Measurements from ENCODE around the gene CAMKMT. TPM values are rescaled to one million over a fixed set of nuclear protein-coding genes. Genes with fewer than 3 reads are reported as not detected.

The CAMKMT gene
- total RNA-seq, 2 experiments from 2014 or later: 12.1 to 14.1 TPM

DNA sequence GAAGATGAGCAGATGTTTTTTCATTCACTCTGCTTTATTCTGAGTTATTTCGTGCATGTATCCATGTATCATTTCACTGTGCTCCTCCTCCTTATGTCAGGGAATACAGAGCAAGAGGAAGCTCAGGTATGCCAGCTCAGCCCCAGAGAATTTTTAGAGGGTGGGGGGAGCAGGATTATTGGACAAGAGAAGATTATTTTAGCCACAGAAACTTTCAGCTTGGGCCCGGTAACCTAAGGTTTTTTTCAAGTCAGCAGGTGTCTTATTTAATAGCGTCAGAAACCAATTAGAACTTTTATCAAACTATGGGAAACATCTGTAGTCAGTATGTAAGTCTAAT is 346.9 kb downstream of the CAMKMT start:
- Mint-ChIP-seq H3K27ac (no peak overlapping the region), H3K27me3 (no peaks in the 10 kb centered on the region), H3K9me3 (no peaks in the 10 kb centered on the region), H3K36me3 (ENCODE audit: low read depth) (no peaks in the 10 kb centered on the region), H3K4me3 (no peak overlapping the region), H3K4me1 (ENCODE audit: low read depth) (peaks cover 11% of the 10 kb centered on the region)
- TF ChIP-seq, protein P1, sequence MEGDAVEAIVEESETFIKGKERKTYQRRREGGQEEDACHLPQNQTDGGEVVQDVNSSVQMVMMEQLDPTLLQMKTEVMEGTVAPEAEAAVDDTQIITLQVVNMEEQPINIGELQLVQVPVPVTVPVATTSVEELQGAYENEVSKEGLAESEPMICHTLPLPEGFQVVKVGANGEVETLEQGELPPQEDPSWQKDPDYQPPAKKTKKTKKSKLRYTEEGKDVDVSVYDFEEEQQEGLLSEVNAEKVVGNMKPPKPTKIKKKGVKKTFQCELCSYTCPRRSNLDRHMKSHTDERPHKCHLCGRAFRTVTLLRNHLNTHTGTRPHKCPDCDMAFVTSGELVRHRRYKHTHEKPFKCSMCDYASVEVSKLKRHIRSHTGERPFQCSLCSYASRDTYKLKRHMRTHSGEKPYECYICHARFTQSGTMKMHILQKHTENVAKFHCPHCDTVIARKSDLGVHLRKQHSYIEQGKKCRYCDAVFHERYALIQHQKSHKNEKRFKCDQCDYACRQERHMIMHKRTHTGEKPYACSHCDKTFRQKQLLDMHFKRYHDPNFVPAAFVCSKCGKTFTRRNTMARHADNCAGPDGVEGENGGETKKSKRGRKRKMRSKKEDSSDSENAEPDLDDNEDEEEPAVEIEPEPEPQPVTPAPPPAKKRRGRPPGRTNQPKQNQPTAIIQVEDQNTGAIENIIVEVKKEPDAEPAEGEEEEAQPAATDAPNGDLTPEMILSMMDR (IDR thresholded peaks at IDR 0.05): no peak
- ChIA-PET CTCF (interaction anchor here (1.3 kb wide), 1 partner anchor 229 kb away, joined by 5 read pairs; no protein-coding TSS in a partner anchor), POLR2A (no interaction called here)
- no peak for DNase-seq
- ATAC-seq: no peak
- intact Hi-C loops (cut with micrococcal nuclease): no loop called here

DNA sequence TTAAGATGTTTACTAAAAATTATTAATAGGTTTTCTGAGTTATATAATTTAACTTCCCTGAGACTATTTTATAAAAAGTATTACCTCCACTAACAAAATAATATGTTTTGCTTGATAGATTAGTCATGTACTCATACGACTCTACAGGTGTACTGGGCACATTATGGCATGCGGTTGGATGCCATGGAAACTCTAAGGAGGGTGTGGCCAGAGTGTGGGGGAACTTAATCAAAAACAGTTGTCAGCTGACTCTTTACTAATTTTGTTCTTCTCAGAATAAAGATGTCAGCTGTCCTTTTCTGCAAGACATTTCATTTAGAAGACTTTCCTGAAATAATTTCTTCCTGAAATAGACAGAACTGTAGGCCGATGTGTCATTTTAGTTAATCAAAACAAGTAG is 351.4 kb downstream of the CAMKMT start:
- TF ChIP-seq, protein P1 (IDR thresholded peaks at IDR 0.05): no peak
- H3K4me1 Mint-ChIP-seq (ENCODE audit: low read depth): peaks cover 9% of the 10 kb centered on the region
- ATAC-seq (no peak), DNase-seq (peak; percentile 7)
- H3K27ac Mint-ChIP-seq: no peak overlapping the region
- H3K27me3 Mint-ChIP-seq: no peaks in the 10 kb centered on the region
- no peak overlapping the region for H3K4me3 Mint-ChIP-seq
- ChIA-PET POLR2A (interaction anchor here (0.7 kb wide), 1 partner anchor 851 kb away, joined by 5 read pairs; no protein-coding TSS in a partner anchor), CTCF (no interaction called here)
- H3K9me3 Mint-ChIP-seq: no peaks in the 10 kb centered on the region
- no peaks in the 10 kb centered on the region for H3K36me3 Mint-ChIP-seq (ENCODE audit: low read depth)
- intact Hi-C loops (cut with micrococcal nuclease): no loop called here

DNA sequence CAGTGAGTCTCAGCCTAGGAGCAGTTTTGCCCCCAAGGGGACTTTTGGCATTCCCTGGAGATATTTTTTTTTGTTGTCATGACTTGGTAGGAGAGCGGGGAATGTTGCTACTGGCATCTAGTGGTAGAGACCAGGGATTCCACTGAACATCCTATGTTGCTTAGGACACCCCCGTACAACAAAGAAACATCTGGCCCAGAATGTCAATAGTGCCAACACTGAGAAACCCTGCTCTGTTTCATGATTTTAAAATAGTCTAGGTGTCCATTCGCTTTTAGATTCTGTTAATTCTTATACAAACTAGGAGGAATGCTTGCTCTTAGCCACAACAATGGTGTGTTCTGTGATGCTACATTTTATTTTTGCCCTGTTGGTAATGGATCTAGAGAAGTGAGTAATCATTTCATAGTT is 353.9 kb downstream of the CAMKMT start:
- no peak for DNase-seq
- intact Hi-C loops (cut with micrococcal nuclease): no loop called here
- Mint-ChIP-seq H3K4me3 (no peak overlapping the region), H3K27me3 (no peaks in the 10 kb centered on the region), H3K9me3 (no peaks in the 10 kb centered on the region), H3K4me1 (ENCODE audit: low read depth) (peaks cover 3% of the 10 kb centered on the region), H3K27ac (no peak overlapping the region), H3K36me3 (ENCODE audit: low read depth) (no peaks in the 10 kb centered on the region)
- TF ChIP-seq, protein P1 (IDR thresholded peaks at IDR 0.05): no peak
- ChIA-PET POLR2A (no interaction called here), CTCF (interaction anchor here (1.5 to 1.6 kb wide), 2 partner anchors 236 to 238 kb away, joined by 4 to 10 read pairs; no protein-coding TSS in a partner anchor)
- ATAC-seq: no peak

DNA sequence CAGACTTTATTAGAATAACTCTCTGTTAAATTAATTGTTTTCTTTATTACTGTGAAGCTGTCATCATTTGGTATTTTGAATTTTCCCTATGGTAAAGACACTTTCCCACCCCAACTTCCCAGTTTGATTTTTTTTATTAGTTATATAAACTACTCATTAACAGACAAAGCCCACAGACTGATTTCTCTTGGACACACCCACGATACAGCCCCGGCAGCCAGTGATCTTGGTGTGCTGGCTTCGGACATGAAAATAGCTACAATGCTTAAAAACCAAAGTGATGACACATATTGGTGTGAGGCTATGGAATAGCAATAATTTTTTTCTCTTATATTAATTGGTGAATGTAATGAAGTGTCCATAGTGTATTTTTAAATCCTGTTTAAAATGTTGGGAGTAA is 354.4 kb downstream of the CAMKMT start:
- Mint-ChIP-seq H3K9me3 (no peaks in the 10 kb centered on the region), H3K27me3 (no peaks in the 10 kb centered on the region), H3K4me3 (no peak overlapping the region), H3K27ac (no peak overlapping the region), H3K36me3 (ENCODE audit: low read depth) (no peaks in the 10 kb centered on the region), H3K4me1 (ENCODE audit: low read depth) (peaks cover 3% of the 10 kb centered on the region)
- DNase-seq (no peak), ATAC-seq (no peak)
- ChIA-PET CTCF (interaction anchor here (1.6 kb wide), 1 partner anchor 239 kb away, joined by 4 read pairs; no protein-coding TSS in a partner anchor), POLR2A (no interaction called here)
- intact Hi-C loops (cut with micrococcal nuclease): no loop called here
- TF ChIP-seq, protein P1 (IDR thresholded peaks at IDR 0.05): no peak

DNA sequence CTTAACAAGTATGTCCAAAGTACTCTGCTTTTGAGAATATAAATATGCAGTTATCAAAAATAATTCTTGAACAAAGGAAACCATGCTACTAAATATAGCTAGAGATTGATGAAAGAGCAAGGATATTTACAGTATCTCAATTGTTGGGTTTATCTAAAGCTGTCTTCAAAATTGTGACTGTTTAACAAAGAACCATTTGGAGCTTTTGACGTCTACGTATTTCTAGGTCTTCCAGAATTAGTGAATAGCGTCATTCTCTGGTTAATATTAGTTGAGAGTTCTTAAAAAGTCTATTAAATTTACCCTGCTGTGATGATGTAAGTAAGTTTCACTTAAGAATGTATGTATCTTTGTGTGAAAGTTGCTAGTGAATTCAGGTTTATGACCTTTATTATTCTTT is 356.7 kb downstream of the CAMKMT start:
- TF ChIP-seq, protein P1 (IDR thresholded peaks at IDR 0.05): no peak

More for the DNA sequence above, 356.7 kb downstream of the CAMKMT start:
- Mint-ChIP-seq H3K4me1 (ENCODE audit: low read depth) (no peaks in the 10 kb centered on the region), H3K36me3 (ENCODE audit: low read depth) (no peaks in the 10 kb centered on the region), H3K9me3 (no peaks in the 10 kb centered on the region), H3K4me3 (no peak overlapping the region), H3K27ac (no peak overlapping the region), H3K27me3 (no peaks in the 10 kb centered on the region)
- ATAC-seq: no peak
- intact Hi-C loops (cut with micrococcal nuclease): no loop called here
- CTCF ChIA-PET: interaction anchor here (0.6 to 1.3 kb wide), 3 partner anchors 29 to 239 kb away, joined by 3 to 7 read pairs (median 4); no protein-coding TSS in a partner anchor
- DNase-seq: no peak
- POLR2A ChIA-PET: no interaction called here

Data from activated CD8-positive, alpha-beta T cell treated with anti-CD3 and anti-CD28 coated beads for 36 hours (primary cell).